Adrenal gland (tissue), 12 donors: ENCODE results near the gene VAT1. TPM values are rescaled to one million over a fixed set of nuclear protein-coding genes. Genes with fewer than 3 reads are reported as not detected.
"Not testable (repeated sequence)": the region's sequence is repeated elsewhere in the genome, so short reads cannot be mapped to it uniquely, and the experiment has no call there.

ENCODE experiments used
- DNase-seq, 7 donors: peaks; one replicate each; pipeline ENCODE4 v3.0.0-alpha.2; 2019 to 2020
- H3K27ac ChIP-seq, 5 donors: fragments of 200-600 bp; sonication (generic) in 4 of 5; 1 replicate in 3 of 5; 2 replicates in 2 of 5; pipeline versions ENCODE4 v1.5.1 to v1.8.0; 2016 to 2020; ENCODE audit warnings: mild to moderate bottlenecking in 1 of 5
- H3K27me3 ChIP-seq: fragments of 200-600 bp; 2 replicates; pipeline ENCODE4 v1.8.0; 2021
- H3K36me3 ChIP-seq, 2 donors: fragments of 200-600 bp; replicated peaks in 1 of 2; 1 replicate in 1 of 2; 2 replicates in 1 of 2; pipeline versions ENCODE4 v1.5.1 to v1.8.0; 2018 to 2022
- H3K4me1 ChIP-seq, 2 donors: fragments of 200-600 bp; replicated peaks in 1 of 2; 1 replicate in 1 of 2; 2 replicates in 1 of 2; pipeline versions ENCODE4 v1.5.1 to v1.8.0; 2018 to 2021
- H3K4me3 ChIP-seq, 4 donors: fragments of 200-600 bp; sonication (generic) in 3 of 4; one replicate each; pipeline ENCODE4 v1.5.1; 2016 to 2018
- H3K9me3 ChIP-seq, 3 donors: fragments of 200-600 bp; sonication (generic) in 1 of 3; replicated peaks in 1 of 3; 1 replicate in 2 of 3; 2 replicates in 1 of 3; pipeline versions ENCODE4 v1.5.1 to v1.8.0; 2016 to 2021
- CTCF ChIP-seq, 6 experiments: fragments of 450-650 bp in 4 of 6; fragments of 200-600 bp in 2 of 6; sonication (generic) in 1 of 6; IDR thresholded peaks; 1 replicate in 5 of 6; 2 replicates in 1 of 6; pipeline versions ENCODE4 v1.5.1 to v1.8.0; 2016 to 2021; ENCODE audit warnings: antibody characterized with exemption in 6 of 6, mild to moderate bottlenecking in 2 of 6, moderate library complexity in 1 of 6
- POLR2A ChIP-seq, 2 donors: fragments of 450-650 bp; IDR thresholded peaks; one replicate each; pipeline ENCODE4 v1.6.1; 2017; ENCODE audit warnings: antibody characterized with exemption in 2 of 2, mild to moderate bottlenecking in 2 of 2, moderate library complexity in 1 of 2
- WGBS, 4 donors: extraction: QIAGEN DNeasy Blood & Tissue Kit in 2 of 4; methylation state at CpG; one replicate each; pipeline versions ENCODE4 v1.1.5 to v1.1.7; 2013 to 2017; 5-methylcytosine and 5-hydroxymethylcytosine counted together
- intact Hi-C, 2 donors: fragments of 100-400 bp; cut with DNase I; formaldehyde crosslinking; loops; one replicate each; pipeline versions ENCODE4 v1.14.1 to v1.15.0; 2022 to 2023
- polyA plus RNA-seq, 3 donors: library from polyadenylated mRNA; stranded (reverse); fragments of 200-250 nt in 2 of 3; fragments of 350-450 nt in 1 of 3; fragmentation: Illumina TruSeq in 1 of 3; extraction: RNeasy Lipid Tissue Mini Kit (QIAGEN cat#74804) in 1 of 3; gene quantifications; one replicate each; pipeline ENCODE4 v1.2.3, GENCODE V29; 2013 to 2014
- total RNA-seq, 9 donors: library from RNA; depleted of rRNA in 4 of 9; stranded (reverse); fragments of >200 nt in 4 of 9; fragments of 120-200 nt in 1 of 9; fragmentation: NEBNext Ultra II Directional in 1 of 9; extraction: Animal tissue kit (Norgen Biotek cat#: 25700) in 1 of 9; gene quantifications; one replicate each; pipeline versions ENCODE4 v1.1.0 to v1.2.4, GENCODE V29; 2013 to 2023
- donor health status: healthy with polysubstance abuse.
- donor health status: Bipolar disorder and iron deficiency.
- donor health status: DM: yes; HTN: yes; CAD: no.
- donor health status: DM: no; HTN: no; CAD: no.
- donor health status: DM: no; HTN: no; CAD: no.
- donor health status: DM: yes; HTN: yes; CAD: no.

The VAT1 gene
- total and polyA plus RNA-seq, 12 donors = 177 to 744 (median 442) TPM

- no peaks in the 10 kb centered on the region for H3K9me3 ChIP-seq
- H3K36me3 ChIP-seq = no peaks in the 10 kb centered on the region
- no peak overlapping the region for H3K4me3 ChIP-seq
- 39 to 44% (median 41%) methylated on average over 2 of the region's 2 CpGs for WGBS, 4 donors
- intact Hi-C loops = no loop called here
- peaks cover 4 to 8% of the 10 kb centered on the region in 2 donors for H3K4me1 ChIP-seq
- TF ChIP-seq POLR2A (IDR thresholded peaks at IDR 0.05) = no peak
- no peak for TF ChIP-seq CTCF (IDR thresholded peaks at IDR 0.05)
- DNase-seq = no peak
- H3K27ac ChIP-seq = no peak overlapping the region
- no peaks in the 10 kb centered on the region for H3K27me3 ChIP-seq
Measured at GRCh38 chr17:42975265-42975664, 46.9 kb downstream of the VAT1 start.

GRCh38 chr17:42973323-42973722, 48.9 kb downstream of the VAT1 start:
- H3K9me3 ChIP-seq, intact Hi-C loops, H3K4me3 ChIP-seq, H3K27ac ChIP-seq, H3K27me3 ChIP-seq, H3K36me3 ChIP-seq, H3K4me1 ChIP-seq, DNase-seq: not testable (repeated sequence)
- WGBS, 4 donors = 59 to 95% (median 77%) methylated on average over 4 to 7 of the region's 18 CpGs; no CpG with 5 or more reads in 1 of the 4 donors

- H3K27ac ChIP-seq = no peak overlapping the region
- no peak for DNase-seq
- no peak for TF ChIP-seq CTCF (IDR thresholded peaks at IDR 0.05)
- TF ChIP-seq POLR2A (IDR thresholded peaks at IDR 0.05) = no peak
- no peaks in the 10 kb centered on the region for H3K4me1 ChIP-seq
- H3K9me3 ChIP-seq = no peaks in the 10 kb centered on the region
- no peak overlapping the region for H3K4me3 ChIP-seq
- no peaks in the 10 kb centered on the region for H3K27me3 ChIP-seq
- no peaks in the 10 kb centered on the region for H3K36me3 ChIP-seq
- intact Hi-C loops = no loop called here
- WGBS, 4 donors = 69 to 80% (median 73%) methylated on average over 4 to 5 of the region's 5 CpGs
Measured at GRCh38 chr17:42971589-42971988, 50.6 kb downstream of the VAT1 start.

GRCh38 chr17:42969001-42969581, 53.1 kb downstream of the VAT1 start:
- no peak overlapping the region for H3K4me3 ChIP-seq
- H3K4me1 ChIP-seq = no peaks in the 10 kb centered on the region
- no peaks in the 10 kb centered on the region for H3K9me3 ChIP-seq
- no peaks in the 10 kb centered on the region for H3K27me3 ChIP-seq
- H3K36me3 ChIP-seq = no peaks in the 10 kb centered on the region
- no peak overlapping the region for H3K27ac ChIP-seq
- DNase-seq = peak in 2 of 7 donors; percentile 38 to 44
- WGBS, 4 donors = 36 to 51% (median 42%) methylated on average over 5 of the region's 5 CpGs
- intact Hi-C loops = loop anchor here in 1 of 2 donors (2.0 kb wide), 1 partner anchor 28 kb away; no protein-coding TSS in a partner anchor
- TF ChIP-seq CTCF (IDR thresholded peaks at IDR 0.05) (no peak), POLR2A (IDR thresholded peaks at IDR 0.05) (no peak)

GRCh38 chr17:42967925-42968324, 54.3 kb downstream of the VAT1 start:
- no peaks in the 10 kb centered on the region for H3K9me3 ChIP-seq
- no peaks in the 10 kb centered on the region for H3K36me3 ChIP-seq
- no peaks in the 10 kb centered on the region for H3K27me3 ChIP-seq
- H3K4me3 ChIP-seq = no peak overlapping the region
- 88 to 94% (median 91%) methylated on average over 1 of the region's 1 CpG for WGBS, 4 donors
- intact Hi-C loops = loop anchor here in 1 of 2 donors (2.0 kb wide), 1 partner anchor 29 kb away; no protein-coding TSS in a partner anchor
- no peak for DNase-seq
- no peak overlapping the region for H3K27ac ChIP-seq
- peaks cover 0 to 6% of the 10 kb centered on the region in 2 donors for H3K4me1 ChIP-seq
- no peak for TF ChIP-seq CTCF (IDR thresholded peaks at IDR 0.05)
- no peak for TF ChIP-seq POLR2A (IDR thresholded peaks at IDR 0.05)
